HG03066 (cell line): Measurements from ENCODE around the gene TRIM7.
A peak's percentile ranks its signal among the peaks of the same experiment; 100 is the strongest.
"Not testable (repeated sequence)": the region's sequence is repeated elsewhere in the genome, so short reads cannot be mapped to it uniquely, and the experiment has no call there.

ENCODE experiments used
- ATAC-seq: cut with Tn5 transposase; IDR thresholded peaks from one replicate; pipeline ENCODE4 v1.9.1; 2021; ENCODE audit warnings: low read depth; ENCODE audit not compliant: unreplicated experiment

The TRIM7 gene

DNA sequence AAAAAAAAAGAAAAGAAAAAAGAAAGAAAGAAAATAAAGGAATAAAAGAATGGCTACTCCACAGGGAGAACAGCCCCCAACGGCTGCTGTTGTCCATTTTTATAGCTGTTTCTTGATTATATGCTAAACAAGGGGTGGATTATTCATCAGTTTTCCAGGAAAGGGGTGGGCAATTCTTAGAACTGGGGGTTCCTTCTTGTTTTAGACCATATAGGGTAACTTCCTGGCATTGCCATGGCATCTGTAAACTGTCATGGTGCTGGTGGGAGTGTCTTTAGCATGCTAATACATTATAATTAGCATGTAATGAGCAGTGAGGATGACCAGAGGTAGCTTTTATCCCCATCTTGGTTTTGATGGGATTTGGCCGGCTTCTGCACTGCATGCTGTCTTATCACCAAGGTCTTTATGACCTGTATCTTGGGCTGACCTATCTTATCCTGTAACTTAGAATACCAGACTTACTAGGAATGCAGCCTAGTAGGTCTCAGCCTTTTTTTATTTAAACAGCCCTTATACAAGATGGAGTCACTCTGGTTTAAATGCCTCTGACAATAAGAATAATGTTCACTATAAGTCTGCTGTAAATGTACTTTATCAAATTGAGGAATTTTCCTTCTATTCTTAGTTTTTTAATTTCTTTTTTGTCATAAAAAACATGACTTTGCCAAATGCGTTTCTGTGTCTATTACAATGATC lies 28.6 kb downstream of the TRIM7 start:
- ATAC-seq: no peak

DNA sequence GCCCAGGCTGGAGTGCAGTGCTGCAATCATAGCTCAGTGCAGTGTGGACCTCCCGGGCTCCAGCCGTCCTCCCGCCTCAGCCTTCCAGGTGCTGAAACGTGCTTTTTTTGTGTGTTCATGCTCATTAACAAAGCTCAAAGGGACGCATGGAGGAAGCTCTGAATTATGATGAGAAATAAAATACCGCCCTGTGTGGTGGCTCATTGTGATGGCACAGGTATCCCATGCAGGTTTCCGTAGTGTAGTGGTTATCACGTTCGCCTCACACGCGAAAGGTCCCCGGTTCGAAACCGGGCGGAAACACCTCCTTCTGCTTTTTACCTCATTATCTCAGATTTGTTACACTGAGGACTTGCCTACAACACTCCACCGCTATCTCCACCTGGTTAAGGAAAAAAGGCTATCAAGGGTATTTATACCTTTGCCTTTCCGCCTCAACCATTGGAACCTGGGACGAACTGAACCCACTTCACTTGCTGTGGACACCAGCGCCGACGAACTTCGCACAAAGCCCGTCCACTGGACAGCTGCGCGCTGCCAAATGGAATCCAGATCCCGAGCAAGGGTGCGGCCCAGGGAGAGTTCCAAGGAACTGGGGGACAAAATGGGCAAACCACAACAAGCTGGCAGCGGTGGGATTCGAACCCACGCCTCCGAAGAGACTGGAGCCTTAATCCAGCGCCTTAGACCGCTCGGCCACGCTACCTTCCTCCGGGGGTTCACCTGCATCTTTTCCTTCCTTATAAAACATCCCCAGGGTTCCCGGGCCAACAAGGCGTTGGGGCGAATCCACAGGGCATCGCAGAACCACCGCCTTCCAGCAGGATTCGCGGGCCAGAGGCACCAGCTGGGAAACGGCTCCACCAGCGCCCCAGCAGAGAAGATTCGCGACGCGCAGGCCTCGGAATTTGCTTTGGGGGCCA lies 31.3 kb downstream of the TRIM7 start:
- peak; percentile 52 for ATAC-seq

DNA sequence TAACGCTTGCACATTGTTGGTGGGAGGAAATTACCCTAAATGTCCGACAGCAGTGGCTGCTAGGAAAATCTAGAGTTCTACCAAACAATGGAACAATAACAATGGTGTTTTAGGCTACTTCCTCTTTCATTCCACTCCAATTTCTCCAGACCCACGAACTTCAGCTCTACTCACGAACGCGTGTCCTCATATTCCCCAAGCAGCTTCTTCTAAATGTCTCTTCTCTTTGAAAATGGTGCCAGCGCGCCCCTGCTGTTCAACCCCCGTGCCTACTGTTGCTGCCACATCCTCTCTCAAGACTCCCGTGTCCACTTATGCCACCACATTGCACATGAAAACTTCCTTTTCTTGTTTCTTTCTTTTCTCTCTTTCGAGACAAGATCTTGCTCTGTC lies 32.0 kb downstream of the TRIM7 start:
- ATAC-seq: peak; percentile 49

DNA sequence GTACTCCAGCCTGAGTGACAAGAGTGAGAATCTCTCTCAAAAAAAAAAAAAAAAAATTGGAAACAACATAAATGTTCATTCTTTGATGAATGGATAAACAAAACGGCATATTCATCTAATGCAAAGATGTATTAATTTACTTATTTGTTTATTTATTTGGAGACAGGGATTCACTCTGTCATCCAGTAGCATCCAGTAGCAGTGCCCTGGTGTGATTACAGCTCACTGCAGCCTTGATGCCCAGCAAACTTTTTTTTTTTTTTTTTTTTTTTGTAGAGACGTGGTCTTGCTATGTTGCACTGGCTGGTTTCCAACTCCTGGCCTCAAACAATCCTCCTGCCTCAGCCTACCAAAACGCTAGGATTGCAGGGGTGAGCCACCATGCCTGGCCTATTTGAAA lies 33.2 kb downstream of the TRIM7 start:
- ATAC-seq: no peak

DNA sequence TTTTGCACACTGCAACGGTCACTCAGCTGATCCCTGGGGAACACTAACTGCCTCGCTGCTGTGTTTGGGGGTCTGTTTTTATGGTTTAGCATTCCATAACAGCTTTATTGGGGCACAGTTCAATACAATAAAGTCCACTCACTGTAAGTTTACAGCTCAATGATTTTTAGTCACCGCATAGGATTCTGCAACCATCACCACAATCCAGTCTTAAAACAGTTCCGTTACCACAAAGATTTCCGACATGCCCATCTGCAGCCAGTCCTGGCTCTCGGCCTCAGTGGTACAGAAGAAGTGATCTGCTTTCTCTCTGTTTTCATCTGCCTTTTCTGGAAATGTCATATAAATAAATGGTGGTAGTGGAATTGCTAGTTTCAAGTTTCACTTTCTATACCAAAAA lies 34.0 kb downstream of the TRIM7 start:
- no peak for ATAC-seq

DNA sequence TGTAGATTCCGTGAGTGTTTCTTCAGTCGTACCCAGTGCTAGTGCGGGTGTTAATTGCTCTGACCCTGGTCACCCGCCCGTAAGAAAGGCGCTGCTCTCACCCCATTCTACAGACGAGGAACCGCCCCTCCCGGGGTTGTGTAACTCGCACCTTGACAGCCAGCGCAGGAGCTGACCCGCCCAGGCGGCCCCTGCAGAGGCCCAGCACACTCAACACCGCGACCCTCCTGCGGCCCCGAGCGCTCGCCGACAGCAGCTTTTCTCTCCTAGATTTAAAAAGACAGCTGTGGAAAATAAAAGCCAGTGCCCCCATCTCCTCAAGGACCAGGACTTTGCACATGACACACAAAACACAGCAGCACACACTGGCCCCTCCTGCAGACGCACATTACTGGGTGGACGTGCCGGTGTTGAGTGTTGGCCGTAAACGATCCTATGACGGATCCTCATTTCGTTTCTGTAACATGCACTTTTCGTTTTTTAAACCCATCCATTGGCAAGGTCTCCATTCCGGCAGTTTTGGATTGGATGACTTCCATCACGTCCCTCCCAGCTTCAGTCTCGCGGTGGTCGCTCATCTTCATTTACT lies 34.7 kb downstream of the TRIM7 start:
- ATAC-seq: no peak

DNA sequence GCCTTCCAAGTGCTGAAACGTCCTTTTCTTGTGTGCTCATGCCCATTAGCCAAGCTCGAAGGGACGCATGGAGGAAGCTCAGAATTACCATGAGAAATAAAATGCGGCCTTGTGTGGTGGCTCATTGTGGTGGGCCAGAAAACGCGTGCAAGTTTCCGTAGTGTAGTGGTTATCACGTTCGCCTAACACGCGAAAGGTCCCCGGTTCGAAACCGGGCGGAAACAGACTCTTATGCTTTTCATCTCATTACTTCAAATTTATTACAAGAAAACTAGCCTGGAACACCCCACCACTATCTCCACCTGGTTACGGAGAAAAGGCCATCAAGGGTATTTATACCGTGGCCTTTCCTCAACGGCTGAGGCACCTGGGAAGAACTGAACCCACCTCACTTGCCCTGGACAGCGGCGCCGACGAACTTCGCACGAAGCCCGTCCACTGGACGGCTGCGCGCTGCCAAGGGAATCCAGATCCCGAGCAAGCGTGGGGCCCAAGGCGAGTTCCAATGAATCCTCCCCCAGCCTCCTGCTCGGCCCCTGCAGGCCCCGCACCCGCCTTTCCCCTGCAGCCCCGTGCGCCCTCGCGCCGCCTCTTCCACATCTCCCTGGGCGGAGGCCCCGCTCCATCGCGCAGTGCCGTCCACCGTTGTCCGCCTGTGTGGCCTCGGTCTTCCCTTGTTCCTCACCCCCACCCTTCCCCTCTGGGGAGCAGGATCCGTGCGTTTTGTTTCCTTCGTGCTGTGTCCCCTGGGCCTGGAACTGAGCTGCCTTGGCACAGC lies 35.3 kb downstream of the TRIM7 start:
- ATAC-seq: not testable (repeated sequence)

DNA sequence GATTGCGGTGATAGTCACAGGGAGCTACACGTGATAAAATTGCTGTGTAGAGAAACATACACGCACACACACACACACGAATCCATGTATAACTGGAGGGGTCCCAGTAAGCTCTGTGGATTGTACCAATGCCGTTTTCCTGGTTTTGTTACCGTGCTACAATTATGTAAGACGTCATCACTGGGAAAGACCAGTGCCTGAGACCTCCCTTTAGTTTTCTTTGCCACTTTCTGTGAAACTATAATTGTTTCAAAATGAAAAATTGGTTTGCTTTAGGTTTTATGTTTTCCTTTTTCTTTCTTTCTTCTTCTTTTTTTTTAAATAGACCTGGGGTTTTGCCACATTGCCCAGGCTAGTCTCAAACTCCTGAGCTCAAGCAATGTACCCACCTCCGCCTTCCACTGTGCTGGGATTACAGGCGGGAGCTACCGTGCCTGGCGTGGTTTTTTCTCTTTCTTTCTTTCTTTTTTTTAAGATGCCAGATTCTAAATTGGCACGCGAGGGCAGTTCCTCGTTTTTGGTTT lies 36.3 kb downstream of the TRIM7 start:
- no peak for ATAC-seq

DNA sequence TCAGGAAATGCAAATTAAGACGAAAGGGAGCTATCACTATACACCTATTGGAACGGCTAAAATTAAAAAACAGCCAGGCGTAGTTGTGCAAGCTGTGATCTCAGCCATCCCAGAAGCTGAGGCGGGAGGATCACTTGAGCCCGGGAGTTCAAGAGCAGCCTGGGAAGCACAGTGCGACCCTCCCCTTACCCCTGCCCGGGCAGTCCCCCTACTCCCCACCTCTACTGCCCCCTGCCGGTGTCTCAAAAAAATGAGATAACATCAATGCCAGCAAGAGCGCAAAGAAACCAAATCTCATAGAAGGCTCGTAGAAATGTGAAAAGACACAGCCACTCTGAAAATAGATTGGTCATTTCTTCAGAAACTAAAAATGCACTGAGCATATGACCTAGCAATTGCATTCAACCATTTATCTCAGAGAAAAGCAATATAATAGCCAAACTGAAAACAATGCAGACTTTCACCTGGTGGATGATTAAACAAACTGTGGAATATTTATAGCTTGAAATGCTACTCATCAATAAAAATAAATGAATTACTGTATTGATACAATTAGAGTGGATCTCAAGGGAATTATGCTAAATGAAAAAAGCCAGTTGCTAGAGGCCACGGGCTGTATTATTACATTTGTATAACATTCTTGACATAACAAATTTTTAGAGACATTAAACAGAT lies 37.0 kb downstream of the TRIM7 start:
- no peak for ATAC-seq

DNA sequence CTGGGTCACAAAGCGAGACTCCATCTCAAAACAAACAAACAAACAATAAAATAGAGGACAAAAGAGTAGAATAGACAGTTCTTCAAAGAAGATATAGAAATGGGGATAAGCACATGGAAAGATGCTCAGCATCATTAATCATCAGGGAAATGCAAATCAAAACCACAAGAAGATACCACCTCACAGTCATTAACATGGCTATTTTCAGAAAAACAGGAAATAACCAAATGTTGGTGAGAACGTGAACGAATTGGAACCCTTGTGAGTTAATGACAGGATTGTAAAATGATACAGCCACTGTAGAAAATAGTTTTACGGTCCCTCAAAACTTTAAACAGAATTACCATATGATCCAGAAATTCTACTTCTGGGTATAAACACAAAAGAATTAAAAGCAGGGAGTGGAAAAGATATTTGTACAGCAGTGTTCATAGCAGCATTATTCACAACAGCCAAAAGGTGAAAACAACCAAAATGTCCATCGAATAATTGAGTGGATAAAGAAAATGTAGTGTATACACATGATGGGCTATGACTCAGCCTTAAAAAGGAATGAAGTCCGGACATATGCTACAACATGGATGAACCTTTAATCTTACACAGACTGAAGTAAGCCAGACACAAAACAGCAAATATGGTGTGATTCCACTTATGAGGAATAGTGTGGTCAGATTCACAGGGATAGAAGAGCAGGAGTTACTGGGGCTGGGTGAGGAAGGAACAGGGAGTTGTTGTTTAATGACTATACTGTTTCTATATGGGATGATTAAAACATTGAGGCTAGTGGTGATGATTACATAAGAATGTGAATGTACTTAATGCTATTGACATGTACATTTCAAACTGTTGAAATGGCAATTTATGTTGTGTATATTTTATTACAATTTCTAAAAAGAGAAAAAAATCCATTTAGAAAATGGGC lies 37.9 kb downstream of the TRIM7 start:
- no peak for ATAC-seq

DNA sequence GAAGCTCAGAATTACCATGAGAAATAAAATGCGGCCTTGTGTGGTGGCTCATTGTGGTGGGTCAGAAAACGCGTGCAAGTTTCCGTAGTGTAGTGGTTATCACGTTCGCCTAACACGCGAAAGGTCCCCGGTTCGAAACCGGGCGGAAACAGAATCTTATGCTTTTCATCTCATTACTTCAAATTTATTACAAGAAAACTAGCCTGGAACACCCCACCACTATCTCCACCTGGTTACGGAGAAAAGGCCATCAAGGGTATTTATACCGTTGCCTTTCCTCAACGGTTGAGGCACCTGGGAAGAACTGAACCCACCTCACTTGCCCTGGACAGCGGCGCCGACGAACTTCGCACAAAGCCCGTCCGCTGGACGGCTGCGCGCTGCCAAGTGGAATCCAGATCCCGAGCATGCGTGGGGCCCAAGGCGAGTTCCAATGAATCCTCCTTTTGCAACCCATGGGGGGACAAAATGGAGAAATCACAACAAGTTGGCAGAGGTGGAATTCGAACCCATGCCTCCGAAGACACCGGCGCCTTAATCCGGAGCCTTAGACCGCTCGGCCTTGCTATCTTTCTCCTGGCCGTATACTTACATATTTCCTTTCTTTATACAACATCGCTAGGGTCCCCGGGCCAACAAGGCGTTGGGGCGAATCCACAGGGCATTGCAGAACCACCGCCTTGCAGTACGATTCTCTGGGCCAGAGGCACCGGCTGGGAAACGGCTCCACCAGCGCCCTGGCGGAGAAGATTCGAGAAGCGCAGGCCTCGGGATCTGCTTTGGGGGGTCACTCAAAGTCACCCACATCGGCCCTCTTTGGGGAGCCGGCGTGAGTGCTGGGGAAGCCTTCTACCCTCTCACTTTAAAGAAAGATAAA lies 40.7 kb downstream of the TRIM7 start:
- no peak for ATAC-seq

DNA sequence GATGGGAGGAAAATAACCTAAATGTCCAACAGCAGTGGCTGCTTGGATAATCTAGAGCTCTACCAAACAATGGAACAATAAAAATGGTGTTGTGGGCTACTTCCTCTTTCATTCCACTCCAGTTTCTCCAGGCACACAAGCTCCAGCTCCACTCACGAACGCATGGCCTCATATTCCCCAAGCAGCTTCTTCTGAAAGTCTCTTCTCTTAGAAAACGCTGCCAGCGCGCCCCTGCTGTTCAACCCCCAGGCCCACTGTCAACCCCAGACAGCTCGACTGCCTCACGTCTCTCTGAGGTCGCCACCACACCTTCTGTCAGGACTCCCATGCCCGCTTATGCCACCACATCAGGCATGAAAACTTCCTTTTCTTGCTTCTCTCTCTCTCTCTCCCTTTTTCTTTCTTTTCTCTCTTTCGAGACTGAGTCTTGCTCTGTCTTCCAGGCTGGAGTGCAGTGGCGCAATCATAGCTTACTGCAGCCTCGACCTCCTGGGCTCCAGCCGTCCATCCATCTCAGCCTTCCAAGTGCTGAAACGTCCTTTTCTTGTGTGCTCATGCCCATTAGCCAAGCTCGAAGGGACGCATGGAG lies 41.4 kb downstream of the TRIM7 start:
- ATAC-seq: no peak

DNA sequence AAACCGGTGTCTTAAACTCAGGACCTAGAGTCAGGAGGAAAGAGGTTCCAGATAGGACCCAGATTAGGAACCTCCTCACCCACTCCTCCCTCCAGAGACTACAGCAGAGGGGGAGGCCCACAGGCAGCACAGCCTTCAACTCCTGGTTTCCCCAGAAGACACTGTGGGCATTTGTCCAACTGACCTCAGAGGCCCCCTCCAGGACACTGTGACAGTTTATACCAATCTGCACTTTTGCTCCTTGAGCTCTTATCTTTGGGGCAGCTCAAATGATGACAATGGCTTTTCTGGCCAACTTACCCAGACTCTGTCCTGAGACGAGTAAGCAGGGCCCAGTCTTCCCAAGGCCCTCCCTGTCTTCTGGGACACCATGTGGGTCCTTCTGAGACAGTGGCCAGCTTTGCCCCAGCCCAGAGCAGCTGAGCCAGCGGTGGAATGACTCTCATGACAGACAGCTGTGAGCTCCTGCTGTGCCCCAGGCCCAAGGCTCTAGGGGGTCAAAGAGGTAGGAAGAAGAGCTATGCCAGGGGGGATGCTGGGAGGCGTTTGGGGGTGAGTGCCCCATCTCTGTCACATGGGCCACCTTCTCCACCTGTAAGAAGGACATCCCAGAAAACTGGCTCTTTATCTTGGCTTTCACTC lies 43.3 kb downstream of the TRIM7 start:
- no peak for ATAC-seq

DNA sequence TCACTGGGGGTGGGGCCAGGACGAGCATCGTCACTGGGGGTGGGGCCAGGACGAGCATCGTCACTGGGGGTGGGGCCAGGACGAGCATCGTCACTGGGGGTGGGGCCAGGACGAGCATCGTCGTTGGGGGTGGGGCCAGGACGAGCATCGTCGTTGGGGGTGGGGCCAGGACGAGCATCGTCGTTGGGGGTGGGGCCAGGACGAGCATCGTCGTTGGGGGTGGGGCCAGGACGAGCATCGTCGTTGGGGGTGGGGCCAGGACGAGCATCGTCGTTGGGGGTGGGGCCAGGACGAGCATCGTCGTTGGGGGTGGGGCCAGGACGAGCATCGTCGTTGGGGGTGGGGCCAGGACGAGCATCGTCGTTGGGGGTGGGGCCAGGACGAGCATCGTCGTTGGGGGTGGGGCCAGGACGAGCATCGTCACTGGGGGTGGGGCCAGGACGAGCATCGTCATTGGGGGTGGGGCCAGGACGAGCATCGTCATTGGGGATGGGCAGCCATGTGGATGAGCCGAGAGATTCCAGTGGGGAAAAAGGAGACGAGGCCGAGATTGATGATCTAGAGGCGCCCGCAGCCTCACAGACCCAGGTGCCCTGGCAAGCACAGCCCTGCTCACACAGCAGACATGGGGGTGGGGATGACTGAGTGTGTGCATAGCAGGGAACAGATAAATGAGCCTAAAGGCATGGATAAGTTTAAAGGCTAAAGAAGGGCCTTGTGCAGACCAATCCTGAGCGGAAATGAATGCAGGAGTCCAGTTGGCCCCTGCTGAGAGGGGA lies 44.1 kb downstream of the TRIM7 start:
- ATAC-seq: not testable (repeated sequence)

DNA sequence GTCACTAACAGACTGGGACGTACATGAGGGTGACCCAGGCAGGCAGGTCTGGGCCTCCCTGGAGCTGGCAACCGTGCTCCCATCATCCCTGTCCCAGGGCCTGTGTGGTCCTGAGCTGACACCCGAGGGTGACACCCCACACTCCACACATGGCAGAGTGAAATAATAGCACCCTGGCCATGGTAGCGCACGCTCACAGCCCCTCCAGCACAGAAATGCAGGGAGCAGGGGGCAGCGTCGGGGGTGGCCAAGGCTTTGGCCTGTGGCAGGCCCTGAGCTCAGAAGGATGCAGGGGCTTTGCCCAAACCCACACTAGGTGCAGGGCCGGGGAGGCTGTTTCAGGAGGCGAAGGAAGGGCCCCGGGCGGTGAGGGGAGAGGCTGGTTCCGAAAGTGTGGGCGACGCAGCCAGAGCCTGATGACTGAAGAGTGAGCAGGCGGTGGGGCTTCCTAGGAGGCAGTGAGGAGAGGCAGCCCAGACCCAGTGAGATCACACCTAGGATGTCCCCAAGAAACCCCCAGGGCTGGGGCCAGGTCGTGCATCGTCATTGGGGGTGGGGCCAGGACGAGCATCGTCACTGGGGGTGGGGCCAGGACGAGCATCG lies 44.7 kb downstream of the TRIM7 start:
- no peak for ATAC-seq
